ENCODE data around the gene MRPS2. TPM values are rescaled to one million over a fixed set of nuclear protein-coding genes. Genes with fewer than 3 reads are reported as not detected.

Gene MRPS2
- total and polyA plus RNA-seq, 7 donors = 30.0 to 61.6 (median 37.7) TPM

DNA sequence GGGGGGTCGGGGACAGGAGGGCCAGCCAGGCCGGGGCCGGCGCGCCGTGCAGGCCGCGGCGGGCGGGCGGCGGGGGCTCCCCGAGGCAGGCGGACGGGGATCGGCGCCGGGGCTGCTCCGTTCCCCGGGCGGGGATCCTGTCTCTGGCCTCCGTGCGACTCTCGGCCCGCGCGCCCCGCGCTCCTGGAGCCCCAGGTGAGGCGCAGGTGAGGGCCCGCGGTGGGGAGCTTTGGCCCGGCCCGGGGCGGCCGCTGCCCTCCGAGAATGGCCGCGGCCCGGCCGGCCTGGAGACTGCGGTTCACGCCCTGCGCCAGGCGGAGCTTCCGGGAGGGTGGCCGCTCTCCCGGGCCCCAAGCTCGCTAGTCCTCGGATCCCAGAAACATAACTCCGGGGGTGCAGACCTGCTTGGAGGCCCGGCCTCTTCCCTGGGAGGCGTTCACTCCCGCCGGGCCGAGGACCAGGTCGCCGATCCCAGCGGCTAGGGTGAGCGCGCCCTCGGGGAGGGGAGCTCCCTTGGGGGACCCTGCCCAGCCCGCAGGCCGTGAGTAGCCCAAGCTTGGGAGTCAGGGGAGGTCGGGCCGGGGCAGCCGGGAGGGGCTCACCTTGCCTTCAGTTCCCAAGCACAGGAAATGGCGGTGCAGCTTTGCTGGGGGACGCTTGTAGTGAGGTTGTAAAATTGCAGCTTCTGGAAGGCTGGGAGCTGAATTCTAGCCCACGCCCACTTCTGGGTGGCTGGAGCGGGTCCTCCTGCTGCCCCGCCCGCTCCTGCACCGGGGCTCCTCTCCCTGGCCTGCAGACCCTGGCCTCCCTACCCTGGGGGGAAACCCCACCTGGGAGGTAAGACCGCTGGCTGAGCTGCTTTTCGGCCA is 20.2 kb upstream of the MRPS2 start:
- WGBS, 2 donors = 1% methylated on average over 76 of the region's 76 CpGs
- Histone ChIP-seq H3K4me3 (peak overlapping the region; percentile 54 to 86 (median 76)), H3K27ac (peak overlapping the region; percentile 40 to 71 (median 54)), H3K9me3 (no peaks in the 10 kb centered on the region), H3K4me1 (peaks cover 0 to 20% (median 13%) of the 10 kb centered on the region in 4 donors), H3K27me3 (no peaks in the 10 kb centered on the region), H3K36me3 (peaks cover 5 to 20% (median 14%) of the 10 kb centered on the region in 4 donors)
- TF ChIP-seq POLR2AphosphoS5 (IDR thresholded peaks at IDR 0.05) (no peak), EP300 (IDR thresholded peaks at IDR 0.05) (no peak), POLR2A (IDR thresholded peaks at IDR 0.05) (no peak)
- TF ChIP-seq, protein P1, sequence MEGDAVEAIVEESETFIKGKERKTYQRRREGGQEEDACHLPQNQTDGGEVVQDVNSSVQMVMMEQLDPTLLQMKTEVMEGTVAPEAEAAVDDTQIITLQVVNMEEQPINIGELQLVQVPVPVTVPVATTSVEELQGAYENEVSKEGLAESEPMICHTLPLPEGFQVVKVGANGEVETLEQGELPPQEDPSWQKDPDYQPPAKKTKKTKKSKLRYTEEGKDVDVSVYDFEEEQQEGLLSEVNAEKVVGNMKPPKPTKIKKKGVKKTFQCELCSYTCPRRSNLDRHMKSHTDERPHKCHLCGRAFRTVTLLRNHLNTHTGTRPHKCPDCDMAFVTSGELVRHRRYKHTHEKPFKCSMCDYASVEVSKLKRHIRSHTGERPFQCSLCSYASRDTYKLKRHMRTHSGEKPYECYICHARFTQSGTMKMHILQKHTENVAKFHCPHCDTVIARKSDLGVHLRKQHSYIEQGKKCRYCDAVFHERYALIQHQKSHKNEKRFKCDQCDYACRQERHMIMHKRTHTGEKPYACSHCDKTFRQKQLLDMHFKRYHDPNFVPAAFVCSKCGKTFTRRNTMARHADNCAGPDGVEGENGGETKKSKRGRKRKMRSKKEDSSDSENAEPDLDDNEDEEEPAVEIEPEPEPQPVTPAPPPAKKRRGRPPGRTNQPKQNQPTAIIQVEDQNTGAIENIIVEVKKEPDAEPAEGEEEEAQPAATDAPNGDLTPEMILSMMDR (IDR thresholded peaks at IDR 0.05) = no peak
- intact Hi-C loops (cut with DNase I) = loop anchor here (2.0 kb wide), 1 partner anchor 18 kb away; a partner anchor contains a TSS
- DNase-seq = no peak

DNA sequence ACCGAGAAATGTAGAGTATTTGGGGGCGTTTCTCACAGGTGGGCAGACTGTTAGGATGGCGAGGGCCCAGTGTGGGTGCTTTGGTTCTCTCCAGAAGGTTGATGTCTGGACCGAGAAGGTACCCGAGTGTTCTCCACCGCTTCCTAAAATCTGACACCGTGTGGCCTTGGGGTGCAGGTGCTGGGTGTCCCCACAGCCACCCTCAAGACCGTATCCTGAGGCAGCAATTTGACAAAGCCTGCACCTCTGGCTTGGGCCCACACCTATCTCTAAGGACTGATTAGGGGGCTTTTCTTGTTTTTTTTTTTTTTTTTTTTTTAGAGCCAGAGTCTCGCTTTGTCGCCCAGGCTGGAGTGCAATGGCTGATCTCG is 19.6 kb upstream of the MRPS2 start:
- H3K4me3 ChIP-seq = peak overlapping the region; percentile 54 to 86 (median 76)
- H3K27ac ChIP-seq = peak overlapping the region in 2 of 4 donors; percentile 47 to 60
- intact Hi-C loops (cut with DNase I) = loop anchor here (2.0 kb wide), 1 partner anchor 18 kb away; a partner anchor contains a TSS

DNA sequence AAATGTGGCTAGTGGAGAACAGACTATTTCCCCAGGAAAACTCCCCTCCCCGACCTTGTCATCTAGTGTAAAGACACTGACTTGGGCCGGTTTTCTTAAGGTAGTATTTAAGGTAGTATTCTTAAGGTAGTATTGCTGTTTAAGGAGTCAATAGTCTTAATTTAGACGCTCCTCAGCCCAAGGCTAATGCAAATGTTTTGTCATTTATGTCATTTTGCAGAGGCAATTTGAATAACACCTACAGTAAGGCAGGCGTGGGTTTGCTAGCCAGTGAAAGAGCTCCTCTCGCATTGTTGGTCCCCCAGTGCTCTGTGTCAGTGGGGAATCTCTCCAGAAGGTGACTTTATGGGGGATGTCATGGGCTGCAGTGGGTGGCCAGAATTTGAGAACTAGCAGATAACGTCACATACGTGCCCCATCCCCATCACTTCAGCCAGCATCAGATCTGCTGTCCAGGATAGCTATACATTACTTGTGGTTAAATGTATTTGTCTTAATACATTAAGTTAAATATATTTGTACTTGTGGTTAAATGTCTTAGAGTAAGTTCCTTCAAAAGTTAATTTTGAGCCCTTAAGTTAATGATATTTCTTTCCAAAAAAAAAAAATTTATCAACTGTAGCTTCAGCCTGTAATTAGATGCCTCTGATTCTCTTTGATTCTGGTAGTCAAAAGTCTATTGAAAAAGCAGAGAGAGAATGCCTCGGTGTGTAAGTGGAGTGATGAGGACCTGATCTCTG is 18.3 kb upstream of the MRPS2 start:
- Histone ChIP-seq H3K4me1 (peaks cover 0 to 20% (median 13%) of the 10 kb centered on the region in 4 donors), H3K4me3 (no peak overlapping the region), H3K27ac (no peak overlapping the region), H3K9me3 (no peaks in the 10 kb centered on the region), H3K27me3 (no peaks in the 10 kb centered on the region), H3K36me3 (peaks cover 5 to 38% (median 30%) of the 10 kb centered on the region in 4 donors)
- intact Hi-C loops (cut with DNase I) = no loop called here
- 70 to 75% methylated on average over 8 of the region's 8 CpGs for WGBS, 2 donors
- DNase-seq = no peak
- TF ChIP-seq, protein P1 (IDR thresholded peaks at IDR 0.05) = no peak
- no peak for TF ChIP-seq POLR2A (IDR thresholded peaks at IDR 0.05)
- no peak for TF ChIP-seq EP300 (IDR thresholded peaks at IDR 0.05)
- no peak for TF ChIP-seq POLR2AphosphoS5 (IDR thresholded peaks at IDR 0.05)

More for the DNA sequence above, 19.6 kb upstream of the MRPS2 start:
- DNase-seq = no peak
- Histone ChIP-seq H3K36me3 (peaks cover 5 to 26% (median 19%) of the 10 kb centered on the region in 4 donors), H3K27me3 (no peaks in the 10 kb centered on the region), H3K9me3 (no peaks in the 10 kb centered on the region), H3K4me1 (peaks cover 0 to 20% (median 13%) of the 10 kb centered on the region in 4 donors)
- WGBS, 2 donors = 28 to 35% methylated on average over 11 of the region's 11 CpGs
- TF ChIP-seq EP300 (IDR thresholded peaks at IDR 0.05) (no peak), POLR2AphosphoS5 (IDR thresholded peaks at IDR 0.05) (no peak)
- TF ChIP-seq, protein P1 (IDR thresholded peaks at IDR 0.05) = no peak

DNA sequence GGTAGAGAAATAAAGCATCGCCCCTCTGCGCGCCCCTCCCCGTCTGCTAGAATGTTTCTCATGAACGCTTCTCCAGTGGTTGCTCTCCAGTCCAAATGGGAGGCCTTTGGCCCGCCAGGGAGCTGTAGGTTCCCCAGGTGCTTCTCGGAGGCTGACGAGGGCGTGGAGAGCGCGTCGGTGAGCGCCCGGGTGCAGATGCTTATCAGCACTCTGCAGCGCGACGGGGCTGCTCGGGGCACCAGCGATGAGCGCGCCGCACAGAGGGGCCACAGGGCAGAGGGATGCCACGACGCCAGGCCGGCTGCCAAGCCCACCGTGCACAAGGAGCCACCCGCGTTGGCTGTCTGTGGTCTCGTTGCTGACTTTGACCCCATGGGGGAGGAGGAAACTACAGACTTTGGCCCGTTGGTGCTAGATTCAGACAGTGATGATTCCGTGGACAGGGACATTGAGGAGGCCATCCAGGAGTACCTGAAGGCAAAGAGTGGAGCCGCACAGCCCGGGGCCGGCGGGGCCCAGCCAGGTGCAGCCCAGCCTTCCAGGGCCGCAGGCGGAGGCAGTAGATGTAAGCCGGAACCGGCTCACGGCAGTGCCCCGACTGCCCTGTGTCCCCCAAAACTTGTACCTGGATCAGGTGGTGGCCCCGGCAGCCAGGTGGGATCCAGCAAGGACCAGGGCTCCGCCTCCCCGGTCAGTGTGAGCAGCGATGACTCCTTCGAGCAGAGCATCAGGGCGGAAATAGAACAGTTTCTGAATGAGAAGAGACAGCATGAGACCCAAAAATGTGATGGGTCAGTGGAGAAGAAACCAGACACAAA is 15.8 kb upstream of the MRPS2 start:
- DNase-seq = no peak
- Histone ChIP-seq H3K4me3 (no peak overlapping the region), H3K27me3 (no peaks in the 10 kb centered on the region), H3K36me3 (peaks cover 5 to 62% (median 32%) of the 10 kb centered on the region in 4 donors), H3K4me1 (peaks cover 0 to 14% (median 10%) of the 10 kb centered on the region in 4 donors), H3K27ac (no peak overlapping the region), H3K9me3 (no peaks in the 10 kb centered on the region)
- TF ChIP-seq, protein P1 (IDR thresholded peaks at IDR 0.05) = no peak
- TF ChIP-seq EP300 (IDR thresholded peaks at IDR 0.05) = no peak
- no peak for TF ChIP-seq POLR2A (IDR thresholded peaks at IDR 0.05)
- no peak for TF ChIP-seq POLR2AphosphoS5 (IDR thresholded peaks at IDR 0.05)
- intact Hi-C loops (cut with DNase I) = no loop called here
- 96% methylated on average over 47 of the region's 47 CpGs for WGBS, 2 donors

Data from sigmoid colon (tissue), 7 donors.